ENCODE results near the gene EFNB3.

- TF ChIP-seq POLR2A (IDR thresholded peaks at IDR 0.05) = no peak
- TF ChIP-seq CTCF (IDR thresholded peaks at IDR 0.05) = no peak
- TF ChIP-seq EP300 (IDR thresholded peaks at IDR 0.05) = no peak
Measured at GRCh38 chr17:7703584-7704479, 1.2 kb upstream of the EFNB3 start.

All from suprapubic skin (tissue), 3 donors.